Neuronal stem cell (in vitro differentiated cells): Measurements from ENCODE around the gene AKR1B1.

Experiments used
- DNase-seq: peaks from one replicate; pipeline ENCODE4 v3.0.0-alpha.2; 2013; ENCODE audit warnings: low spot score
- H2AFZ ChIP-seq: one replicate; pipeline ENCODE4 v1.6.1; 2013; ENCODE audit warnings: mild to moderate bottlenecking, low read length, inconsistent platforms
- H2AK5ac ChIP-seq: 2 replicates; pipeline ENCODE4 v1.6.1; 2013; ENCODE audit warnings: low read depth, mild to moderate bottlenecking, inconsistent platforms, low read length, moderate library complexity, mixed read lengths
- H2BK120ac ChIP-seq: 2 replicates; pipeline ENCODE4 v1.6.1; 2013; ENCODE audit warnings: low read depth, mild to moderate bottlenecking, inconsistent platforms, low read length, moderate library complexity, mixed read lengths
- H2BK12ac ChIP-seq: one replicate; pipeline ENCODE4 v1.6.1; 2013; ENCODE audit warnings: low read length, inconsistent platforms
- H2BK15ac ChIP-seq: 2 replicates; pipeline ENCODE4 v1.6.1; 2013; ENCODE audit warnings: mild to moderate bottlenecking, low read length, inconsistent platforms, mixed read lengths
- H2BK5ac ChIP-seq: one replicate; pipeline ENCODE4 v1.6.1; 2013; ENCODE audit warnings: inconsistent platforms, mild to moderate bottlenecking, low read length, moderate library complexity
- H3K14ac ChIP-seq: one replicate; pipeline ENCODE4 v1.6.1; 2013; ENCODE audit warnings: low read length, inconsistent platforms
- H3K18ac ChIP-seq: 2 replicates; pipeline ENCODE4 v1.6.1; 2013; ENCODE audit warnings: low read length, inconsistent platforms
- H3K23ac ChIP-seq: 2 replicates; pipeline ENCODE4 v1.6.1; 2013; ENCODE audit warnings: low read depth, mild to moderate bottlenecking, mixed read lengths, low read length, inconsistent platforms; ENCODE audit not compliant: poor library complexity
- H3K27ac ChIP-seq: replicated peaks from 3 replicates; pipeline ENCODE4 v1.5.1; 2013; ENCODE audit warnings: low read length, inconsistent platforms
- H3K27me3 ChIP-seq, 3 experiments: 2 replicates each; pipeline ENCODE4 v1.6.1; 2013; ENCODE audit warnings: low read length in 3 of 3, mild to moderate bottlenecking in 2 of 3, inconsistent platforms in 1 of 3, low read depth in 1 of 3, mixed read lengths in 1 of 3, moderate library complexity in 1 of 3; ENCODE audit not compliant: control insufficient read depth in 3 of 3, insufficient read depth in 3 of 3
- H3K36me3 ChIP-seq, 2 donors: replicated peaks in 1 of 2; 2 replicates each; pipeline ENCODE4 v1.6.1; 2013; ENCODE audit warnings: low read length in 2 of 2; ENCODE audit not compliant: control insufficient read depth in 2 of 2, insufficient read depth in 2 of 2
- H3K4ac ChIP-seq: 2 replicates; pipeline ENCODE4 v1.6.1; 2013; ENCODE audit warnings: inconsistent platforms, mild to moderate bottlenecking, low read length, moderate library complexity
- H3K4me1 ChIP-seq, 2 donors: 1 replicate in 1 of 2; 2 replicates in 1 of 2; pipeline ENCODE4 v1.6.1; 2013; ENCODE audit warnings: low read length in 2 of 2, low read depth in 1 of 2; ENCODE audit not compliant: control insufficient read depth in 2 of 2, insufficient read depth in 1 of 2
- H3K4me2 ChIP-seq: one replicate; pipeline ENCODE4 v1.6.1; 2013; ENCODE audit warnings: mild to moderate bottlenecking, low read length, inconsistent platforms; ENCODE audit not compliant: insufficient read depth, poor library complexity, severe bottlenecking
- H3K4me3 ChIP-seq, 2 donors: 2 replicates each; pipeline ENCODE4 v1.5.1; 2013; ENCODE audit warnings: low read length in 2 of 2, mild to moderate bottlenecking in 2 of 2, inconsistent platforms in 1 of 2, moderate library complexity in 1 of 2
- H3K79me1 ChIP-seq: one replicate; pipeline ENCODE4 v1.6.1; 2013; ENCODE audit warnings: low read depth, mild to moderate bottlenecking, inconsistent platforms, low read length, moderate library complexity
- H3K9ac ChIP-seq: one replicate; pipeline ENCODE4 v1.6.1; 2013; ENCODE audit warnings: mild to moderate bottlenecking, low read depth, low read length, inconsistent platforms; ENCODE audit not compliant: poor library complexity
- H3K9me3 ChIP-seq, 2 donors: replicated peaks in 1 of 2; 2 replicates each; pipeline versions ENCODE3 to v1.6.1; 2013; ENCODE audit warnings: low read length in 2 of 2, mild to moderate bottlenecking in 2 of 2, inconsistent platforms in 1 of 2, low read depth in 1 of 2, mixed read lengths in 1 of 2, moderate library complexity in 1 of 2; ENCODE audit not compliant: control insufficient read depth in 2 of 2, insufficient read depth in 1 of 2
- H4K8ac ChIP-seq: one replicate; pipeline ENCODE4 v1.6.1; 2013; ENCODE audit warnings: low read depth, mild to moderate bottlenecking, inconsistent platforms, low read length, moderate library complexity
- H4K91ac ChIP-seq: one replicate; pipeline ENCODE4 v1.6.1; 2013; ENCODE audit warnings: low read length, low read depth, mild to moderate bottlenecking, inconsistent platforms; ENCODE audit not compliant: poor library complexity
- WGBS, 2 donors: extraction: QIAGEN DNeasy Blood & Tissue Kit; methylation state at CpG; one replicate each; pipeline ENCODE4 v1.1.7; 2013; ENCODE audit warnings: missing lambda C conversion rate in 2 of 2, mixed read lengths in 1 of 2; ENCODE audit not compliant: insufficient read length in 2 of 2, insufficient replicate concordance in 1 of 2; ENCODE audit errors: extremely low coverage in 2 of 2; 5-methylcytosine and 5-hydroxymethylcytosine counted together

AKR1B1 gene

GRCh38 chr7:134458341-134458805 is 527 bp downstream of the AKR1B1 start:
- Histone ChIP-seq H3K18ac (peak overlapping the region; percentile 95), H2BK12ac (no peak overlapping the region), H2AFZ (peak overlapping the region; percentile 98), H2AK5ac (no peak overlapping the region), H3K14ac (peak overlapping the region; percentile 59), H3K27me3 (peaks cover 0 to 11% (median 0%) of the 10 kb centered on the region in 3 experiments), H4K8ac (no peak overlapping the region), H3K9me3 (peaks cover 0 to 6% of the 10 kb centered on the region in 2 donors), H3K36me3 (peaks cover 0 to 43% of the 10 kb centered on the region in 2 donors), H3K79me1 (peaks cover 3% of the 10 kb centered on the region), H3K9ac (peak overlapping the region; percentile 95), H4K91ac (no peak overlapping the region), H3K4me3 (peak overlapping the region; percentile 81 to 98), H3K4ac (no peak overlapping the region), H3K23ac (no peak overlapping the region), H2BK120ac (peak overlapping the region; percentile 62), H3K27ac (no peak overlapping the region), H2BK5ac (peak overlapping the region; percentile 59), H2BK15ac (no peak overlapping the region), H3K4me1 (peaks cover 3 to 8% of the 10 kb centered on the region in 2 donors), H3K4me2 (peak overlapping the region; percentile 68)
- WGBS, 2 donors: no CpG with 5 or more reads among the region's 37 CpGs
- peak; percentile 51 for DNase-seq

GRCh38 chr7:134457210-134457609 is 1.7 kb downstream of the AKR1B1 start:
- WGBS, 2 donors: no CpG with 5 or more reads among the region's 2 CpGs
- peaks cover 3% of the 10 kb centered on the region for H3K79me1 ChIP-seq
- peaks cover 0 to 6% of the 10 kb centered on the region in 2 donors for H3K9me3 ChIP-seq
- H3K27me3 ChIP-seq: peaks cover 0 to 11% (median 0%) of the 10 kb centered on the region in 3 experiments
- DNase-seq: no peak
- H3K23ac ChIP-seq: no peak overlapping the region
- peaks cover 11% of the 10 kb centered on the region in 2 donors for H3K4me1 ChIP-seq
- H3K9ac ChIP-seq: no peak overlapping the region
- no peak overlapping the region for H3K4ac ChIP-seq
- no peak overlapping the region for H3K18ac ChIP-seq
- H2BK120ac ChIP-seq: no peak overlapping the region
- no peak overlapping the region for H2AFZ ChIP-seq
- no peak overlapping the region for H2BK5ac ChIP-seq
- H3K27ac ChIP-seq: no peak overlapping the region
- H2BK12ac ChIP-seq: no peak overlapping the region
- peaks cover 0 to 54% of the 10 kb centered on the region in 2 donors for H3K36me3 ChIP-seq
- peak overlapping the region in 1 of 2 donors; percentile 81 for H3K4me3 ChIP-seq
- H2BK15ac ChIP-seq: no peak overlapping the region
- H2AK5ac ChIP-seq: no peak overlapping the region
- H4K8ac ChIP-seq: no peak overlapping the region
- no peak overlapping the region for H3K4me2 ChIP-seq
- no peak overlapping the region for H4K91ac ChIP-seq
- H3K14ac ChIP-seq: no peak overlapping the region

DNA sequence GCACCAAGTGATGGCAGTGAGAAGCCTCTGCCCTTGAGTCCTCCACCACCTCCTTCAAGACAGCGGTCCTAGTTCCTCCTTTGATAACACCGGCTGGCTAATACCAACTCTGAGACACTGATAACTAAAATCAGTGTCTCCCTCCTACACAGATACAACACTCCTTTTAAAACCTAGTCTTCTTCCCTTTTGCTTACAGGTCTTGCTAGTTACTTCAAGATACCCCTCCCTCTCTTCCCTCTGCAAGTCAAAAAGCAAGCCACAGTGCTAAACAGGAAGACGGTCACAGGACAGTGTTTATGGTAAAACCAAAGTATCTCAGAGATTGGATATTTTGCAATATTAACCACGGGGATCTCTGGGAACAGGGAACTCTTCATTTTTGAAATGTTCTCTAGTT is 4.6 kb downstream of the AKR1B1 start:
- peaks cover 8 to 10% of the 10 kb centered on the region in 2 donors for H3K4me1 ChIP-seq
- no peak for DNase-seq
- H2AFZ ChIP-seq: no peak overlapping the region

DNA sequence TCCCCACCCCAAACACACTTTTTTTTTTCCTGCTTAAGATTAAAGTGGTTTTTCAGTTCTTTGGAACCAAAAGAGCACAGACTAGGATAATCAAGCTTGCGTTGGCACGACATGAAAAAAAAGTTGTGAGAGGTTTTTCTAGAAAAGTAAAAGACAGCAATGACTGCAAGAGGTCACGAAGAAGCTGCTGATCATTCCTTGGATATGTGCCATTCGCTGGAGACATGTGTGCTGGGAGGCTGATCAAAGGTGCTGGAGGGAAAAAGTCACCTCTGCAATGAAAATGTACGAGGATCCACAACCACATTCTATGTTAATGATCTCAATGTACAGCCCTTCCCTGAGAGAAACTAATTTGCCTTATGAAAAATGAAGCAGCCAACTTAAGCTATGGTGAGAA is 5.4 kb downstream of the AKR1B1 start:
- no peak overlapping the region for H2BK15ac ChIP-seq
- no peaks in the 10 kb centered on the region for H3K27me3 ChIP-seq
- no peak overlapping the region for H3K9ac ChIP-seq
- H4K91ac ChIP-seq: no peak overlapping the region
- no peak overlapping the region for H2BK5ac ChIP-seq
- H2AK5ac ChIP-seq: no peak overlapping the region
- H3K14ac ChIP-seq: no peak overlapping the region
- H3K4me2 ChIP-seq: no peak overlapping the region
- no peak overlapping the region for H3K4ac ChIP-seq
- no peak for DNase-seq
- no peak overlapping the region for H3K4me3 ChIP-seq
- no peak overlapping the region for H2BK12ac ChIP-seq
- peaks cover 7 to 10% of the 10 kb centered on the region in 2 donors for H3K4me1 ChIP-seq
- peaks cover 2% of the 10 kb centered on the region for H3K79me1 ChIP-seq
- no peak overlapping the region for H2BK120ac ChIP-seq
- no peak overlapping the region for H2AFZ ChIP-seq
- H3K36me3 ChIP-seq: peaks cover 25 to 88% of the 10 kb centered on the region in 2 donors
- no peak overlapping the region for H3K18ac ChIP-seq
- WGBS, 2 donors: no CpG with 5 or more reads among the region's 5 CpGs
- no peak overlapping the region for H3K27ac ChIP-seq
- no peak overlapping the region for H4K8ac ChIP-seq
- peaks cover 2 to 6% of the 10 kb centered on the region in 2 donors for H3K9me3 ChIP-seq
- H3K23ac ChIP-seq: no peak overlapping the region

More for the DNA sequence above, 4.6 kb downstream of the AKR1B1 start:
- WGBS, 2 donors: no CpG with 5 or more reads among the region's 4 CpGs
- H2BK15ac ChIP-seq: no peak overlapping the region
- H2BK5ac ChIP-seq: no peak overlapping the region
- peaks cover 2 to 6% of the 10 kb centered on the region in 2 donors for H3K9me3 ChIP-seq
- H3K27me3 ChIP-seq: no peaks in the 10 kb centered on the region
- H2AK5ac ChIP-seq: no peak overlapping the region
- H3K4me3 ChIP-seq: no peak overlapping the region
- peaks cover 3% of the 10 kb centered on the region for H3K79me1 ChIP-seq
- no peak overlapping the region for H3K14ac ChIP-seq
- no peak overlapping the region for H3K4ac ChIP-seq
- H2BK120ac ChIP-seq: no peak overlapping the region
- no peak overlapping the region for H2BK12ac ChIP-seq
- H4K8ac ChIP-seq: no peak overlapping the region
- H3K18ac ChIP-seq: no peak overlapping the region
- H3K4me2 ChIP-seq: no peak overlapping the region
- no peak overlapping the region for H3K27ac ChIP-seq
- H3K9ac ChIP-seq: no peak overlapping the region
- H3K36me3 ChIP-seq: peaks cover 19 to 82% of the 10 kb centered on the region in 2 donors
- no peak overlapping the region for H3K23ac ChIP-seq
- no peak overlapping the region for H4K91ac ChIP-seq
